Brain pericyte (primary cell): ENCODE results near the gene TCERG1L.
"Not testable (repeated sequence)": the region's sequence is repeated elsewhere in the genome, so short reads cannot be mapped to it uniquely, and the experiment has no call there.

ENCODE experiments used
- DNase-seq: peaks from one replicate; pipeline ENCODE4 v3.0.0-alpha.2; 2012; ENCODE audit warnings: low read depth, low spot score

TCERG1L gene

DNA sequence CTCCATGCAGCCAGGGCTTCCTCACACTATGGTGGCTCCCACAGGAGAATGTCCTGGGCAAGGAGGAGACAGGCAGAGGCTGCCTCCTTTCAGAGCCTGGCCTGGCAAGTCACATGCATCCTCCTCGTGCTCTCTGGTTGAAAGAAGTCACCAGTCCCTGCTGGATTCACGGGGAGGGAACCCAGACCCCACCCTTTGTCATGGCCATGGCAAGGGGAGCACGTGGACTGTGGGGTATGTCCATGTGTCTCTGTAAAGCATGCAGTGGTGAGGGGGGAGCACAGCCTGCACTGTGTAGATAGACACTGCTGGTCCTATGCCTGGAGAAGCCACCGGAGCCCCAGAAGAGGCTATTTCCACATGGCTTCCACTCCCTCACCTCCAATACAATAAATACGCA is 225.0 kb downstream of the TCERG1L start:
- DNase-seq = no peak

DNA sequence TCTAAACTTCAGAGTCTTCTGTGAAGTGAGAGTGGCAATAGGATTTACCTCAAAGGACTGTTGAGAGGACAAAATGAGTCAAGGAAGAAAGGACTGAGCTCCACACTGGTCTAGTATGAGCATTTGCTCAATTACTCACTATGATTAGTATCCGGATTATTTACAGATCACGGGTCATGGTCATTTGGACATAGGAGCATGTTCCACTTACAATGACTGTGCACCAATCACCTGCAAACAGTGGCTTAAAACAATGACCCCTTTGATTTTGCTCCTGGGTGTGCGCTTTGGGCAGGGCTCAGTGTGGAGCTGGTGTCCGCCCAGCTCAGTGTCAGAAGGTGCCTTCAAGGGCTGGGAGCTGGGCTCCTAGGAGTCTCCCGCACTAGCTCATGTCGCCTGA is 225.4 kb downstream of the TCERG1L start:
- no peak for DNase-seq

DNA sequence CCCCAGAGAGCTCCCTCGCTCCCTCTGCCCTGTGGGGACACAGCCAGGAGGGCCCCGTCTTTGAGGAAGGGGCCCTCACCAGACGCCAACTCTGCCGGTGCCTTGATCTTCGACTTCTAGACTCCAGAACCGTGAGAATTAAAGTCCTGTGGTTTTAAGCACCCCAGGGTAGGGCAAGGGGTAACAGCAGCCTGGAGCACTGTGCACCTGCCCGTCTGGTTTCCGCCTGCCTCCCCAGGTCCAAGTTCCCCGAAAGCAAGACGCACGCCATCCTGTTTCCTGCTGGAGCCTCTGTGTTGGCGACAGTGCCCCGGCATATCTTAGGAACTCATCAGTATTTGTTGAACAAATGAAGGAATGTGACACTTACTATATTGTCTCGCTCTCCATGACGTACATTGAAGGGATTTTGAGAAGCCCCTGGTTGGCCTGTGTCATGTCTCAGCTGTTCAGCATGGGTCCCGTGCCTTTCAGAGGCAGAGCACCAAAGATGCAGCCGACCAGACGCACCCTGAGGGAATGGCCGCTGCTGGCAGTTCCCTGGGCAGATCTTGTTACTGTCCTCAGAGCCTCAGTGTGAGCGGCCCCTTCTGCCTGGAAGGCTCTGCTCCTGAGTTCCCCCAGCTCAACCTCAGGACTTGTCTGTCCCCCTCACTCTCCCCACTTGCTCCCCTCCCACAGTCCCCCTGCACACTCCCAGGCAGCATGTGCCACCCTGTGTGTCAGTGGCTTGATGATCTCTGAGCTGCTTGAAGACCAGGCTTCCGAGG is 226.2 kb downstream of the TCERG1L start:
- DNase-seq = no peak

DNA sequence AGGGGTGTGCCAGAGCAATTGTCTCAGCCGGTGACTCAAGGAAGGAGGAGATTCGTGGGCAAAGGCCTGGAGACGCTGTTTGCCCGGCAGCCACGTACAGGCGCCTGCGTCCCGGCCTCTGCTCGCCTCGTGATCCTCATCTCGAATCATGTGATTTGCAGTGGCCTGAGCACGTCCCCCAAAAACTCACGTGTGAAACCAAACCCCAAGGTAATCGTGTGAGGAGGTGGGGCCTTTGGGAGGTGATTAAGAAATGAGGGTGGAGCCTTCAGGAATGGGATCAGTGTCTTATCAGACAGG is 226.8 kb downstream of the TCERG1L start:
- no peak for DNase-seq

DNA sequence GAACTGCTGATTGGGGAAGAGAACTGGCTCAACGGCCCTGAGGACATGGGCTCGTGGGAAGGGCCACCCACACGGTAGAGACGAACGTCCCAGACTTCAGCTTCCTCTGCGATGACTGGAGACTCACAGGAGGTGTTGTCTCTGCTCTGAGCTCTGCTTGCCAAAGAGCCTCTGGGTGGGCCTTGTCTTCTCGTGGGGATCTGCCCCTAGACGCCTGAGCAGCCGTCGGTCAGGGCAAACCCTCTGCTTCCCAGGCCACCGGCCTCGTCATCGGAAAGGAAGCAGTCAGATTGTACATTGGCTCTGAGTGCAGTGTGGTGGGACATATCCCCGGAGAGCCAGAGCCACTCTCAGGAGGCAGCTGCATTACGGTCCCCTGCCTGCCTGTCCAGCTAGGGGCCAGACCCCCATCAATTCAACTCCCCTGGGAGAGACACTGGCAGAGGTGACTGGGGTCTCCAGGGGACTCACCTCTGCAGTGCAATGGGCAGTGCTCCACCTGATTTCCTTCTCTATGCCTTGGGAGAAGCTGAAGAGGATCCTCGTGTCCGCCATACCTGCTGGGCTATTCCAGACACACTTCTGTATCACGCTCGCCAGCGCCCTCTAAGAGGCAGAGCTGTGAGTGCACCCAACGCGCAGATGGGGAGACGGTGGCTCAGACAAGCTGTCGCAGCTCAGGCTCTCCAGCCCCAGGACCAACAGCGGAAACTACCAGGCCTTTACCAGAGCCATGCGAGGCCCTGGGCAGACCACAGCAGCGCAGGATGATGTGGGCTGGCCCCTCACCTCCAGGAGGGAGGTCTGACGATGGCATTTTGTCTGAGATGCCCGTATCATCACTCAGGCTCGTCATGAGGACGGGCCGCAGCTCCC is 227.4 kb downstream of the TCERG1L start:
- DNase-seq = no peak

DNA sequence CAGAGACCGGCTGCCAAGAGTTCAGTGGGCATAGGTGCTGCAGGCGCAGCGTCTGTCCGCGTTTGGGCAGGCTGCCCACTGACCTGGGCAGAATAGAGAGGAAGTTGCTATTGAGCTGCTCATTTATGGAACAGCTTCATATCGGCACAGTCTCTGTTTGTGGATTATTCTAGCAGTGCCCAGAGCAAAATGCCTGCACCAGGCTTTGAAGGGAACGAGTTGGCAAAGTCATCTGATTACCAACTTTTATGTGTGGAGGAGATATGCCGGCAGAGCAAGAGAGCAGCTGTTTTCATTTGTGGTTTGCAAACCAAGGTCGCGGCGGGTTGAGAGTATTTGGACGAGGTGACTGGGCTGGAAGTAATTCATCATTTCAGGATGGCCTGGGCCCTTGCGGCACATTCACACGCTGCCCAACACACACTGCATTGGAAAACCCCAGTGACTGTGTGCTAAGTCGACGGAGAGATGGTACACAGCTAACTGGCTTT is 228.5 kb downstream of the TCERG1L start:
- no peak for DNase-seq

DNA sequence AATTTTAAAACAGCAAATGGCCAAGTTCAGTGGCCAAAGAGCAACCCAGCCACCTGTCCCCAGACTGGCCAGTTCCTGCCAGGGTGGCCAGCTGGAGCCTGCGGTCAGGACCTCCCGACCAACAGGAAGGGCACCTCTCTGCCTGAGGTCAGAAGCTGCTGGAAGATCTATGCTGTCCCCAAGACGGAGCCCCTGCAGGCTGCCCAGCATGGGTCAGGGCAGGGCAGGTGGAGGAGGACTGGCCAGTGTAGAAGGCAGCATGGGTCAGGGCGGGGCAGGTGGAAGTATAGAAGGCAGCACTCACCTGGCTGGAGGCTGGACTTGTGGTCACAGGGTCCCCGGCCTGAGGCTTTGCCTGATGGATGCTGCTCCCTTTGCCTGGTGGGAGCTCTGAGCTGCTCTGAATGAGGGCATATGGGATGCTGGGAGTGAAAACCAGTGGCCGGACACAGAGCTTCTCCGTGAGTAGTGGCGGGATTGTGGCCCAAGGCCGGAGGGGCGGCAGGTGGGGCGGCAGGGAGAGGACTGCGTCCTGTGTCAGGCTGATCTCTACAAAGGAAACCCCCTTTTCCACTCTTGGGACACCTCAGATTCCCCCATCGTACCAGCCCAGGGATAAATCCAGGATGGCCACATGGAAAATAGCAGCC is 229.2 kb downstream of the TCERG1L start:
- DNase-seq = no peak

DNA sequence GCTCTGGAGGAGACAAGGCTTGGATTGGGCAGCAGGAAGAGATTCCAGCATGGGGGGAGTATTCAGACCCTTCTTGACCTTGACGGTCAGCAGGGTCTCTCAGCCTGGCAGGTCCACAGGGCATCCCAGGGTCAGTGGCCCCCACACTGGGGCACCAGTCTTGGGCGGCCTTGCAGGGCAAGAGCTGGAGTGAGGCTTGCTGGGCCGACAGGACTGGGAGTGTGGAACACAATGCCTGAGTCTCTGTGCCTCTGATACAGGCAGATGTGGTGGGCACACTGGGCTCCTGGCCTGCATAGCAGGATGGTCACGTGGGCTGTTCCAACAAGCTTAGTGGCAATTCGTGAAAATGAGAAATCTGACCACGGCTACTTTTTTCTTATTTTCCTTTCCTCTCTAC is 229.7 kb downstream of the TCERG1L start:
- DNase-seq = no peak

DNA sequence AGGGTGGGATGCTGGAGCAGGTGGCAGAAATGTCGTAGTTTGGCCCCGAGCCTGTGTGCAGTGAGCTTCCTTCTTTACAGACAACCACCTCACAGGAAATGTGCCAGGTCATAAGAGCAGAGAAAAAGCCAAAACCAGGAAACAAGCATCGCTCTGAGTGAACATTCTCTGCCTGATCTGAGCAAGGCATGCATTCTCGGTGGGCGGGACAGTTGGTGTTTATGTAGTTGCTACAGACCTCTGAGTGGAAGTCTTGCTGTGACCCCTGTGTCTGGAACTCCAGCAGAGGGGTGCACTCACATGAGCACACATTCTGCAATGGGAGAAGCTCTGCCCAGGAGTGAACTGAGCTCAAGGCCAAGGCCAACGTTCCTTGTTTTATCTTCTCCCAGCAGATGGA is 230.1 kb downstream of the TCERG1L start:
- DNase-seq = no peak

DNA sequence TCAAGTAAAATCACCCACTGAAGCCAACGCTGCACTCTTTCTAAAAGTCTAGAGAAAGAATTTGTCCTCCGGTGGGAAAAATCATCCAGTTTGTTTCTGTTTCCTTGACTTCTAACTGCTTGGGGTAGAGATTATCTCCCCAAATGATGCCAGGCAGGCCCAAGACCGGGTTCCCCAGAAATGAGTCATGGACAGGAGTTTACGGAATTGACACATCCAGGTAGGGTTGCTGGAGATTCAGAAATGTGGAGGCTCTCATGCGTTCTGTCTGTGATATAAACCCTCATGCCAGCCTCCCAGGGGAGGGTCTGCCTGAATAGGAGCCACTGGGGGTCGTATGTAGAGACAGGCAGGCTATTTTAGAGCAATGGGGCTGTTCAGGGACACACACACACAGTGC is 230.9 kb downstream of the TCERG1L start:
- no peak for DNase-seq

DNA sequence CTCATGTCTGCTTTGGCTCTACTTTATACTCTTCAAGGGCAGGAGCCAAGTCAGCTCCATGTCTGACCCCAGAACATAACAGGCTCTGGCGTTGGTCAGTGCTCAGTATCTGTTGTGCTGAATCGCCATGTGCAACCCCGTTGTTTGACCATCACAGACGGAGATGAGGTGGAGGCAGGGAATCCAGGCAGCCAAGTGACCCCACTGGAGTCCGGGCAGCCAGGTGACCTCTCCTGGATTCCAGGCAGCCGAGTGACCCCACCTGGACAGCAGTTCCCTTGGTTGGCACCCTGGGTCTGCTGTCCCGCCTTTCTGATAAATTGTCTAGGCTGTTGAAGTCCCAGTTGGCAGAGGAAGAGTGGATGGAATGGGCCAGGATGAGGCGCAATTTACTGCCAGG is 232.2 kb downstream of the TCERG1L start:
- no peak for DNase-seq

DNA sequence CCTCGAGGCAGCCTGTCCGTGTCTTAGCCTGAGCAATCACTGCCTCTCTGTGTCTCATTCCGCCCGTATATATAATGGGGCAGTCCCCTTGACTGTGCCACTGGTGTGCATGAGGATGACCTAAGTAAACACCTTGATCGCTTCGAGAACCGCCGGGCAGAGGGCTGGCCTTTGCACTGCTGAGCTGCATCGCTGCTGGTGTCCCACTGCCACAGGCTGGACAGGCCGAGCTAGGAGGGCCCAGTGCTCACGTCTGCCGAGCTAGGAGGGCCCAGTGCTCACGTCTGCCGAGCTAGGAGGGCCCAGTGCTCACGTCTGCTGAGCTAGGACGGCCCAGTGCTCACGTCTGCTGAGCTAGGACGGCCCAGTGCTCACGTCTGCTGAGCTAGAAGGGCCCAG is 232.6 kb downstream of the TCERG1L start:
- not testable (repeated sequence) for DNase-seq

DNA sequence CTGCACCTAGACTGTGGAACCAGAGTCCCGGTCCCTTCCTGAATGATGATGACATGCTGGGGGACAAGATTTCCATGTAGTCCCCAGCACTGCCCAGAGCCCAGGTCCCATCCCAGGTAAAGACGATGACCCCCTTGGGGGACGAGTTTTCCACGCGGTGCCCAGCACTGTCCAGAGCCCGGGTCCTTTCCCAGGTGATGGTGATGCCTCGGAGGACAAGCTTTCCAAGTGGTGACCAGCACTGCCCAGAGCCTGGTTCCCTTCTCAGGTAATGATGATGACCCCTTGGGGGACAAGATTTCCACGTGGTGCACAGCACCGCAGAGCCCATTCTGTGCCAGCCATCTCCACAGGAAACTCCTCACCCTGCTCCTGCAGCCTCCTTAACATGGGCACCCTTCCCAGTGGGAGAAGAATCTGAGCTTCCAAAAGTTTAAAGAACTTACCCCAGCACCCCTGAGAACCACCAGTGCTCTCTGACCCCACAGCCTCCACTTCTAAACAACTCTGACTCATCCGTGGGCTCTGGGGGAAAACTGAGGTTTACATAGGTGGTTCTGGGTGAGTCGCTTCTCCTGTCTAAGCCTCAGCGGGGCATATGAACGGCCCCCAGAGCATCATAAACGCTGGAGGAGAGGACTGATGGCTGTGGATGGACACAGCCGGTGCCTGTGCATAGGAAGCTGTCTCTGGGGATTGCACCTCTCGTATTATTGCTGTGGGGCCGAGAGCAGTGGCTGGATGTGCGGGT is 233.2 kb downstream of the TCERG1L start:
- DNase-seq = no peak

DNA sequence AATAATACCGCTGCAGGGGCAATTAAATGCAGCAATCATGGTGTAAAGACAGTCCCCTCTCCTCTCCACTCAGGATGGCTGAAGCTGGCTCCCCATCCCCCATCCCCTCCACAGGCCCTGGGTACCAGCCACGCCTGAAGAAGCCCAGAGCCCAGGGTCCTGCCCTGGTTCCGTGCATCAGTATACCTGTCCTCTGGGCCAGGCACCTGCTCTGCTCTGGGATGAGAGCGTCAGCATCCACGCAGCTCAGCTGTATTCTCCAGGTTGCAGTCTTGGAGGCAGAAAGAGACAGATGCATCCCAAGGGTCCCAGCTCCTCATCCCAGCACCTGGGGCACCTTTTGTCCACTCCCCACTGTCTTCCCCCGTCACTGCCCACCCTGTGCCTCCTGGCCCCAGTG is 233.8 kb downstream of the TCERG1L start:
- DNase-seq = no peak

DNA sequence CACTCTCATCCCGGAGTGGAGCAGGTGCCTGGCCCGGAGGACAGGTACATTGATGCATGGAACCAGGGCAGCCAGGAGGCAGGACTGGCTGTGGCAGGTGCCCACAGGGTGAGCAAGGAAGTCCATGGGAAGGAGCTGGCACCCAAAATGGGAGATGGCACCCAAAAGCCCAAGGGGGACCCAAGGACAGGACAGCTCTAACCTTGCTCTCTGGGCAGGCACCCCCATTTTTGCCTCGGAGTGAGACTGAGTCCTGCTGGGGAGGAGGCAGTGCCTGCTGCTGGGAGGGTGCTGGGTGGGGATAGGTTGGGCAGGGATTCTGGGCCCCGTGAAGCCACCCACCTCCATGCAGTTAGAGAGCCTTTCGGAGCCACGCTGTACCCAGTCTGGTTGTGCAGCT is 234.5 kb downstream of the TCERG1L start:
- no peak for DNase-seq

DNA sequence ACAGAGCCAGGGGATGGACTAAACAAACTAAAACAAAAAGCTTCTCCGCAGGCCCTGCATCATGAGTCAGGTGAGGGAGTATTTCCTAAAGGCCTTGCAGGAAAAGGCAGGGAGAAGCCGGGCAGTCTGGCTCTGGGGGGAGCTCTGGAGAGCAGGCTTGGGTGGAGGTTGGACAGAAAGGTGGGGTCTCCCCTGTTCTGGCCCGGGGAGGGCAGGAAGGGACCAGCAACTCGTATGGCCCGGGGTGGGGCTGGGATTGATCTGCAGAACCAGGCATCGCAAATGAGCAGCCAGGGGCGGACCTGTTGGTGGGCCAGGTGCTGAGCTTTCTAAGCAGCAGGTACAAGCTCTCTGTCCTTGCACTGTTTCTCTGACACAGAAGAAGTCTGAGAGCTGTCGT is 235.2 kb downstream of the TCERG1L start:
- no peak for DNase-seq

DNA sequence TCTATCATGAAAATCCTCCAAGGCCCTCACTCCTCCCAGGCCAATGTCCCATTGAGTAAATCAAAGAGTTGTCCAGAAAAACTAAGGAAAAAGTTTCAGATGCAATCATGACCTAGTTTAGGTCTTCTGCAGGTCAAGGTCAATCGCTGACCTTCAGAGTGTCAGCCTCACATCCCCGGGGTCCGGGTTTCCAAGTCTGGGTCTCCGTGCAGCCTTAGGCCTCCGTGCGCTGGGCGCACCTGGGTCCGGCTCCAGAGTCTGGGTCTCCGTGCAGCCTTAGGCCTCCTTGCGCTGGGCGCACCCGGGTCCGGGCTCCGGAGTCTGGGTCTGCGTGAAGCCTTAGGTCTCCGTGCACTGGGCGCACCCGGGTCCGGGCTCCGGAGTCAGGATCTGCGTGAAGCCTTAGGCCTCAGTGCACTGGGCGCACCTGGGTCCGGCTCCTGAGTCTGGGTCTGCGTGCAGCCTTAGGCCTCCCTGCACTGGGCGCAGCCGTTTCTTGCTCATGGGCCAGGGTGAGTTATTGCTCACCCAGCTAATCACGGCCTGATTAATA is 236.2 kb downstream of the TCERG1L start:
- no peak for DNase-seq

DNA sequence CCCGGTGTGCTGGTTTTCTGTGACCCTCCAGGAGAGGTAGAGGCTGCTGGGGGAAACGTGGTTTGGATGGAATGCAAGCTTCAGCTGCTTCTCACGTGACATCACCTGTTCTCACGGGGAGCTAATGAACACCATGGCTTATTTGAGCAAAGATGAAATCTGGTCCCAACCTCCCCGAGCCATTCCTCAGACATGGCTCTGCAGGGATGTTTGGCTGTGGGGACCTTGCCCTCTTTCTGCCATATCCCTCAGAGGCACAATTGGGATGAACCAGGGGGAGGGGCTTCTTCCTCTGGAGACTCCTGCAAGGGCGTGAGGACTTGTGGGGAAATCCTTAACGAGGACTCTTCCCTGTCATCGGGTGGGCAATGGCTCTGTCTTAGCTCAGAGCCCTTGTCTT is 236.8 kb downstream of the TCERG1L start:
- no peak for DNase-seq

DNA sequence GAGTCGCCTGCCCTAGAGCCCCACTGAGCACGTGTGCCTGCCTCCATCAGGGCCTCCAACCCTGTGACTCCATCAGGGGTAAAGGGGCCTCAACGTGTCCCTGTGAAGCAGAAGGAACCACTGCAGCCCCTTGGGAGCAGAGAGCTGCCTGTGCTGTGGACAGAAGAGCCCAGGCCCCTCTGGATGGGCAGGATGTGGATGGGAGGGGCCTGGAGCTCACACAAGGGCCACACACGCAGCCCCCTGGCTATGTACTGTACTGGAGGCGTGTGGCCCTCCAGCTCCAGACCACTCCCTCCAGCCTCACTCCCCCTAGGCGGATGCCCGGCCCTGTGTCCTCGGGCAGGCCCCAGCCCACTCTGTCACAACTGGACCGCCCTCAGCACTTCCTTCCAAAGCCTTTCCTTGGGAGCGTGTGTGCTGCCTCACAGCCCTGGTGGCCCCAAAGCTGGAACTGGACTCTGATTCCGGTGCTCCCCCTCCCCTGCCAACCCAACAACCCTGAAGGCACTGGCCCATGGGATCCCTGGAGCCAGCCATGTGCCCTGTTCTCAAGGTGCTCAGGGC is 238.0 kb downstream of the TCERG1L start:
- no peak for DNase-seq

DNA sequence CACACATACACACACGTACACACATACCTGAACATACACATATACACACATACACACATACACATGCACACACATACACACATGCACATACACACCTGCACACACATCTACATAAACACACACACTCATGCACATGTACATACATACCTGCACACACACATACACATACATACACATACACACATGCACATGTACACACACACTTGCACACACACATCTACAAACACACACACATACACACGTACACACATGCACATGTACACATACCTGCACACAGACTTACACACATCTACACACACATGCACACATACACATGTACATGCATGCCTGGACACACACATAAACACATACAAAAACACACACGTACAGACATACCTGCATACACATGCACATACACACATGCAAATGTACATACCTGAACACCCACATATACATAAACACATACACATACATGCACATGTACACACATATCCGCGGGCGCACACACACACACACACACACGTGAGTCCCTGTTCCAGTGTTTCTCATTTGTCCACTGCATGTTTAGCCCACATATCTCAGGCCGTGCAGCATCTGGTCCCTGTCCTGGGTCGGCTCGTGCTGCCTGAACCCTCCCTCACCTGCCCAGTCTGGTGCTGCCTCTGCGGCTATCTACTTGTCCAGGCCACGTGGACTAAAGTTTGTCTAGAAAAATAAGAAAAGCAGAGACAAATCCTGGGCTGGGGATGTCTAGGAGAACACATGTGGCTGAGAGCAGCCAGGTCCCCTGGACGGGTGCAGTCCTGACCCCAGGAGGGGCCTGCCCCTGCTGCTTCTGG is 238.7 kb downstream of the TCERG1L start:
- no peak for DNase-seq
